HUES6 (cell line): ENCODE results near the gene KCNQ5.
"Not testable (repeated sequence)": the region's sequence is repeated elsewhere in the genome, so short reads cannot be mapped to it uniquely, and the experiment has no call there.

Experiments
- H3K27ac ChIP-seq: 2 replicates; pipeline ENCODE4 v1.7.0; 2013; ENCODE audit warnings: low read depth, mild to moderate bottlenecking, low read length, inconsistent platforms
- H3K27me3 ChIP-seq: 2 replicates; pipeline ENCODE4 v1.6.1; 2013; ENCODE audit warnings: low read length; ENCODE audit not compliant: control insufficient read depth, insufficient read depth
- H3K36me3 ChIP-seq: 2 replicates; pipeline ENCODE4 v1.6.1; 2013; ENCODE audit warnings: low read length; ENCODE audit not compliant: control insufficient read depth, insufficient read depth
- H3K4me1 ChIP-seq: 2 replicates; pipeline ENCODE4 v1.6.1; 2013; ENCODE audit warnings: low read length; ENCODE audit not compliant: control insufficient read depth, insufficient read depth
- H3K4me3 ChIP-seq: 2 replicates; pipeline ENCODE4 v1.5.1; 2013; ENCODE audit warnings: low read depth, low read length
- H3K9ac ChIP-seq: one replicate; pipeline ENCODE4 v1.6.1; 2013; ENCODE audit warnings: mild to moderate bottlenecking, low read length
- H3K9me3 ChIP-seq: 2 replicates; pipeline ENCODE4 v1.6.1; 2013; ENCODE audit warnings: low read depth, low read length; ENCODE audit not compliant: control insufficient read depth, insufficient read depth

KCNQ5 gene

DNA sequence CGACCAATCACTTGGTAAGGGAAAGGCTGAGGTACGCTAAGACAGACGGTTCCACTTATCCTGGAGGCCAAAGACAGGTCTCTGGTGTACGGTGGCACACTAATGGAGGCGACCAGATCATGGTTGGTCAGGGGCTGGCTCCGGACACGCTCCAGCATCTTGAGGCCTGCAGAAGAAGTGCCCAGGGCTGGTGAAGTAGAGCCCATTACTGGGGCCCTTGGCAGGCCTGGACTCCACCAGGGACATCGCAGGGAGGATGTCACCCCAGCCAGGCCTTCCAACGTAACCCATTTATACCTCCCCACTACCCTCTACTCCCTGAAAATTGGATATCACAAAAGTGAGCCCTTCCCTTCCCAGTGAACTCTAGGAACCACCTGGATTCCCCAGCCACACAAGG, 587.3 kb downstream of the KCNQ5 start:
- Histone ChIP-seq H3K27me3 (no peaks in the 10 kb centered on the region), H3K36me3 (no peaks in the 10 kb centered on the region), H3K9me3 (peaks cover 17% of the 10 kb centered on the region), H3K4me3 (no peak overlapping the region), H3K4me1 (peaks cover 1% of the 10 kb centered on the region; the same call in 1 of the 2 replicates), H3K27ac (no peak overlapping the region), H3K9ac (no peak overlapping the region)

DNA sequence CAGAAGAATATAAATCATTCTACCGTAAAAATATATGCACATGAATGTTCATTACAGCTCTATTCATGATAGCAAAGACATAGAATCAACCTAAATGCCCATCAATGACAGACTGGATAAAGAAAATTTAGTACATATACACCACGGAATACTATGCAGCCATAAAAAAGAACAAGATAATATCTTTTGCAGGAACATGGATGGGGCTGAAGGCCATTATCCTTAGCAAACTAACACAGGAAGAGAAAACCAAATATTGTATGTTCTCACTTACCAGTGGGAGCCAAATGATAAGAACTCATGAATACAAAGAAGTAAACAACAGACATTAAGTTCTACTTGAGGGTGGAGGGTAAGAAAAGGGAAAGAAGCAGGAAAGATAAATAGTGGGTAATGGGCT, 595.0 kb downstream of the KCNQ5 start:
- H3K9ac ChIP-seq: no peak overlapping the region
- H3K27me3 ChIP-seq: no peaks in the 10 kb centered on the region
- no peaks in the 10 kb centered on the region for H3K4me1 ChIP-seq
- no peak overlapping the region for H3K4me3 ChIP-seq
- H3K36me3 ChIP-seq: no peaks in the 10 kb centered on the region
- no peaks in the 10 kb centered on the region; the same call in 1 of the 2 replicates for H3K9me3 ChIP-seq
- no peak overlapping the region for H3K27ac ChIP-seq

DNA sequence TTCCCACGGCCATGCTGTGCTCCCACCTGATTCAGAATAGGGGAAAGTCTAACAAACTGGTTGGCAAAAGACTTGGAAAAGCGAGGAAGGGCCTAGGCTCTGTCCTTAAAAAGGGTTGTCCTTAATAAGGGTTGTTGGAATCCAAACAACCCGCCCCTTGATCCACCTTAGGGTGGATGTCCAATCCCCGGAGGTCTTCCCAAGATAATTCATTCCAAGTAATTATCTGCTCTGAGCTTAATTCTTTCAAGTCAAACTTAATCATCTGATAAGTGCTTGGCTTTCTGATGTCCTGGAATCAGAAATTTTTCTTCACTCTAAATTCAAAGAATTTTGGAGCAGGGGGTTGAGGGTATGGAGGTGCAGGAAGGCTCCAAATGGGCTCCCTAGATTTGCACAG, 603.5 kb downstream of the KCNQ5 start, which contains the start of gene KHDC1L:
Gene KHDC1L (minus strand): TSS at position 101 of the 400 bp plus-strand sequence. CDS start 88 bp downstream, at position 13.
- Histone ChIP-seq H3K9ac (no peak within 1 kb of the TSS), H3K27ac (no peak within 1 kb of the TSS), H3K27me3 (no peaks in the 10 kb centered on the region), H3K4me3 (no peak within 1 kb of the TSS), H3K36me3 (no peaks in the 10 kb centered on the region), H3K4me1 (no peaks in the 10 kb centered on the region), H3K9me3 (no peaks in the 10 kb centered on the region)

DNA sequence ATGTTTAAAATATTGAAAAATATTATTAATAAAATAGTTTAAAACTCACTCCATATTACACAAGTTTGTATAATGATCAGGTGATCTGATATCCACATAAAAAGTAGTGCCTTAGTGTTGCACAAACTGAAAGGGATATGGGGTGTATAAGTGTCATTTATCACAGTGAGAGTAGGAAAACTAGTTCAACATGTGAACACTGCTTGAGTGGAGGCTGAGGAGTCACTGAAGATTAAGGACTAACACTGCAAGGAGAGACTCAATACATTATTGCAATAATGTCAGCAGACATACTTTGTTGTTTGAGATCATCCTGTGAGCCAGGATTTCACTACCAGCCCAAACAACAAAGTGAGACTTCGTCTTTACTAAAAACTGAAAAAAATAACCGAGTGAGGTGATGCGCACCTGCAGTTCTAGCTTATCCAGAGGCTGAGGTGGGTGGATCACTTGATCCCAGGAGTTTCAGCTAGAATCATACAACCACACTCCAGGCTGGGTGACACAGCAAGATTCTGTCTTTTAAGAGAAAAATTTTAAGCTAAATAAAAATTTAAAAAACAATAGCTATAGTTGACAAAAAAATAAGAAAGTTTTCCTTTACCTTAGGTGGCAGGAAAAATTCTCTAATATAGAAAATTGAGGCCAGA, 605.9 kb downstream of the KCNQ5 start:
- no peak overlapping the region for H3K4me3 ChIP-seq
- H3K9ac ChIP-seq: no peak overlapping the region
- H3K27me3 ChIP-seq: no peaks in the 10 kb centered on the region
- no peaks in the 10 kb centered on the region for H3K4me1 ChIP-seq
- H3K36me3 ChIP-seq: no peaks in the 10 kb centered on the region
- H3K27ac ChIP-seq: no peak overlapping the region
- no peaks in the 10 kb centered on the region for H3K9me3 ChIP-seq

GRCh38 chr6:73231986-73232391, 610.1 kb downstream of the KCNQ5 start:
- H3K27ac ChIP-seq: no peak overlapping the region
- H3K9ac ChIP-seq: no peak overlapping the region
- no peaks in the 10 kb centered on the region for H3K4me1 ChIP-seq
- no peaks in the 10 kb centered on the region for H3K36me3 ChIP-seq
- no peak overlapping the region for H3K4me3 ChIP-seq
- H3K9me3 ChIP-seq: no peaks in the 10 kb centered on the region
- no peaks in the 10 kb centered on the region for H3K27me3 ChIP-seq

GRCh38 chr6:73233048-73233447, 611.2 kb downstream of the KCNQ5 start:
- H3K27ac ChIP-seq: no peak overlapping the region
- H3K9me3 ChIP-seq: no peaks in the 10 kb centered on the region
- H3K4me3 ChIP-seq: no peak overlapping the region
- no peaks in the 10 kb centered on the region for H3K4me1 ChIP-seq
- H3K27me3 ChIP-seq: no peaks in the 10 kb centered on the region
- H3K36me3 ChIP-seq: no peaks in the 10 kb centered on the region
- H3K9ac ChIP-seq: no peak overlapping the region

DNA sequence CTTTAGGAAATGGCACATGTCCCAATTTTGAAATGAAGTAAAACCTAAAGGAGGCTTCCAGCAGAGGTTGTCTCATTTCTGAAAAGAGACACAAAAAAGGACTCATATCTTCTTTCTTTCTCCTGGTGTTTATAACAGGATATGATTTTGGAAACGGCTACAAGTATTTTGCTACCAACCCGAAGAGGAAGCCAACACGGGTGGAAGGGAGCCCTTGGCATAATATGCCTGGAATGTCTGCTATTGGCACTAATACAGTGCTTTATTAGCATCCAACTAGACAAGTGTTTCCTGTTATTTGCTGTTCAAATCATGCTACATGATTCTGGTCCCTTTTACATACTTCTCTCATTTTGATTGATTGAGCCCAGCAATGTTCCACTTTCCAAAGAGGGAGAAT, 612.1 kb downstream of the KCNQ5 start:
- not testable (repeated sequence) for H3K4me3 ChIP-seq, H3K36me3 ChIP-seq, H3K27me3 ChIP-seq, H3K9me3 ChIP-seq, H3K27ac ChIP-seq, H3K9ac ChIP-seq, H3K4me1 ChIP-seq

DNA sequence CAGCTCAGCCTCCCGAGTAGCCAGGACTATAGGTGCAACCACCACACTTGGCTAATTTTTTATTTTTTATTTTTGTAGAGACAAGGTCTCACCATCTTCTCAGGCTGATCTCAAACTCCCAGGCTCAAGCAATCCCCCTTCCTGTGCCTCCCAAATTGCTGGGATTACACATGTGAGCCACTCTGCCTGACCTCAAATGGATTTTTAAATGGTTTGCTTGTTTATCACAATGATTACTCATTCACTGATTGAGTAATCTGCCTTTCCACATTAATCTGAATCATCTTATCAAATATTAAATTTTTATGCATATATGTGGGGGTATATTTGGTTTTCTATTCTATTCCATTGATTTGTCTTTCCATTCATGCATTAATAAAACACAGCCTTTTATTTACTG, 612.9 kb downstream of the KCNQ5 start:
- Histone ChIP-seq H3K36me3 (no peaks in the 10 kb centered on the region), H3K9me3 (no peaks in the 10 kb centered on the region), H3K4me3 (no peak overlapping the region), H3K9ac (no peak overlapping the region), H3K27ac (no peak overlapping the region), H3K4me1 (no peaks in the 10 kb centered on the region), H3K27me3 (no peaks in the 10 kb centered on the region)

- H3K9me3 ChIP-seq: no peaks in the 10 kb centered on the region
- H3K9ac ChIP-seq: no peak overlapping the region
- H3K27me3 ChIP-seq: no peaks in the 10 kb centered on the region
- H3K4me1 ChIP-seq: no peaks in the 10 kb centered on the region
- H3K27ac ChIP-seq: no peak overlapping the region
- no peak overlapping the region for H3K4me3 ChIP-seq
- H3K36me3 ChIP-seq: no peaks in the 10 kb centered on the region
These were observed 614.4 kb downstream of the KCNQ5 start for GRCh38 chr6:73236144-73236750.

DNA sequence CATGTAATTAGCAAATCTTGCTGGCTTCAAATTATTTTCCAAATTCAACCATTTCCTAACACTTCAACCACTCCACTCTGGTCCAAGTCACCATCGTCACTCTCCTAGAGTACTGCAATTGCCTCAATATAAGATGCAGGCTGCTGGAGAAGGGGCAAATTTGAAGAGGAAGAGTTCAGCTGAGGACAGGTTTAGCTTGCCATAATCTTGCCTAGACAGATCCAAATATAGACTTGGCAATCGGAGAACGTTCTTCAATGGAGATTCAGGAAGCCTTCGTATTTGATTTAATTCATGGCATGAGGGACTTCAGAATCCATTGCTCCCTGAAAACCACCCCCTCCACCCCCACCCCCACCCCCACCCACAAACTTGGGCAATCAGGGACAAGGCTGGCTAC, 618.9 kb downstream of the KCNQ5 start:
- H3K9me3 ChIP-seq: no peaks in the 10 kb centered on the region
- H3K4me3 ChIP-seq: no peak overlapping the region
- no peaks in the 10 kb centered on the region for H3K27me3 ChIP-seq
- H3K36me3 ChIP-seq: no peaks in the 10 kb centered on the region
- H3K9ac ChIP-seq: no peak overlapping the region
- no peak overlapping the region for H3K27ac ChIP-seq
- H3K4me1 ChIP-seq: no peaks in the 10 kb centered on the region

DNA sequence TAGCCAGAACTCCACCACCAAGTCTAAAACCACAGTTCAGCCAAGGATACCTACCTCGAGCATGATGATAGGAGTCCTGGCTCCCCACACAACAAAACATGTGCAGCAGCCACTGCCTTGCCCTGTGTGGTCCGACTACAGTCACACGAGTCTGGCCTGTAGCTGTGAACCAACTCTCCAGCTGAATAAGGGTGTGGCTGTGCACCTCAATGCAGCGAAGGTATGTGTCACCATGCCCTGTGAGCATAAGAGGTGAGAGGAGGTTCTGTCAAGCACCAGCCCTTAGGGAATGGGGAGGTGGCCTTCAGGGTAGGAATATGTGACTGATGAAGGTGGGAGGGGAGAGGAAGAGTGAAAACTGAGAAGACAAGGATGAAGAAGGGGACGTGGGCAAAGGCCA, 620.1 kb downstream of the KCNQ5 start:
- Histone ChIP-seq H3K9me3 (no peaks in the 10 kb centered on the region), H3K4me1 (no peaks in the 10 kb centered on the region), H3K9ac (no peak overlapping the region), H3K27me3 (no peaks in the 10 kb centered on the region), H3K4me3 (no peak overlapping the region), H3K27ac (no peak overlapping the region), H3K36me3 (no peaks in the 10 kb centered on the region)
